ENCODE data around the gene OVAAL.

OVAAL gene

GRCh38 chr1:180571060-180571831, 12.5 kb downstream of the OVAAL start:
- no peak for DNase-seq (ENCODE audit: low read depth)

GRCh38 chr1:180571832-180572636, 13.3 kb downstream of the OVAAL start:
- DNase-seq (ENCODE audit: low read depth), result peak; percentile 46

GRCh38 chr1:180572760-180573159, 14.0 kb downstream of the OVAAL start:
- no peak for DNase-seq (ENCODE audit: low read depth)

GRCh38 chr1:180574031-180574713, 15.4 kb downstream of the OVAAL start:
- no peak for DNase-seq (ENCODE audit: low read depth)

- DNase-seq (ENCODE audit: low read depth), result no peak
Observed at GRCh38 chr1:180577361-180577760, 18.6 kb downstream of the OVAAL start.

GRCh38 chr1:180579961-180580611, 21.3 kb downstream of the OVAAL start:
- peak; percentile 22 for DNase-seq (ENCODE audit: low read depth)

GRCh38 chr1:180581635-180582039, 22.9 kb downstream of the OVAAL start:
- DNase-seq (ENCODE audit: low read depth), result no peak

GRCh38 chr1:180584869-180585268, 26.1 kb downstream of the OVAAL start:
- DNase-seq (ENCODE audit: low read depth), result no peak

- no peak for DNase-seq (ENCODE audit: low read depth)
Observed at GRCh38 chr1:180585994-180586359, 27.2 kb downstream of the OVAAL start.

- peak; percentile 61 for DNase-seq (ENCODE audit: low read depth)
Observed at GRCh38 chr1:180586671-180587155, 27.9 kb downstream of the OVAAL start.

- DNase-seq (ENCODE audit: low read depth), result no peak
Observed at GRCh38 chr1:180588121-180588520, 29.4 kb downstream of the OVAAL start.

GRCh38 chr1:180590889-180591288, 32.1 kb downstream of the OVAAL start:
- DNase-seq (ENCODE audit: low read depth), result no peak

GRCh38 chr1:180593382-180593781, 34.6 kb downstream of the OVAAL start:
- no peak for DNase-seq (ENCODE audit: low read depth)

GRCh38 chr1:180594723-180595122, 36.0 kb downstream of the OVAAL start:
- no peak for DNase-seq (ENCODE audit: low read depth)

GRCh38 chr1:180595966-180596365, 37.2 kb downstream of the OVAAL start:
- DNase-seq (ENCODE audit: low read depth), result no peak

- no peak for DNase-seq (ENCODE audit: low read depth)
Observed at GRCh38 chr1:180597520-180597919, 38.8 kb downstream of the OVAAL start.

- DNase-seq (ENCODE audit: low read depth), result no peak
Observed at GRCh38 chr1:180598333-180598974, 39.7 kb downstream of the OVAAL start.

GRCh38 chr1:180600343-180600742, 41.6 kb downstream of the OVAAL start:
- no peak for DNase-seq (ENCODE audit: low read depth)

GRCh38 chr1:180601512-180601911, 42.7 kb downstream of the OVAAL start:
- DNase-seq (ENCODE audit: low read depth), result no peak

GRCh38 chr1:180603223-180603849, 44.6 kb downstream of the OVAAL start:
- no peak for DNase-seq (ENCODE audit: low read depth)

- no peak for DNase-seq (ENCODE audit: low read depth)
Observed at GRCh38 chr1:180603850-180604226, 45.1 kb downstream of the OVAAL start.
